ENCODE data around the gene ENPP6. TPM values are rescaled to one million over a fixed set of nuclear protein-coding genes. Genes with fewer than 3 reads are reported as not detected.

The ENPP6 gene
- polyA plus RNA-seq, 1 donor = 3.2 TPM

DNA sequence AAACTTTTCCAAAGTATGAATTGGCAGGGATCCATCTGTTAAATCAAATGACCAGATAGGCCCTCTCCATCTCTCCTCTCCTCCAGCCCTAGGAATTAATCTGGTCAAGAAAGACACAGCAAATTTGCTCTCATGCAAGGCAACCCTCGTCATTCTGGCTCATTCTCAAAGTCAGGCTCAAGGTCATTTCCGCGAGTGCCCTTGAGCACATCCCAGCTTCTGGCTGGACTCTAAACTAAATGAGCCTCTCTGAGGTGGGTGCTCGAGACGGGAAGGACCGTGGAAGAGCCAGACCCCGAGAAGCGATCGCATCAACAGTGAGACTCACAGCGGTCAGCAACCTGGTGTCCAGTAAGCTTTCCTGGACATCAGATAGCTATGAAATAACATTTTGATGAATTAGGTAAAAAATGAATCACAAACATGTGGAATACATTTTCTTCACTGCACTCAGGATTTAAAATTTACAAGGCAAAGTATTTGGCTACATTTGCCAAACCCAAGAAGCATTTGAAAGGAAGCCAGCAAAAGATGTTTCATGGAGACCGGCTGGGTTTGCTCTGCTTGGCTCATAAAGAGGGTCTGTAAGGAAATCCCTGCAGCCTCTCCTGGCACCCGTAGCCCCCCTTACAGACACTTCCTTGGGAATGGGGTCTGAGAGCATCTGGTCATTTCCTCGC is 121.0 kb downstream of the ENPP6 start:
- Histone ChIP-seq H3K27me3 (ENCODE audit: control insufficient read depth, insufficient read depth, low read length) (peaks cover 12% of the 10 kb centered on the region), H3K27ac (ENCODE audit: low read length) (no peak overlapping the region), H3K9me3 (ENCODE audit: control insufficient read depth, low read depth, low read length) (no peaks in the 10 kb centered on the region), H3K36me3 (ENCODE audit: control insufficient read depth, insufficient read depth, low read length) (no peaks in the 10 kb centered on the region), H3K4me3 (ENCODE audit: low read length) (peak overlapping the region; percentile 16), H3K4me1 (ENCODE audit: control insufficient read depth, insufficient read depth, low read length) (no peaks in the 10 kb centered on the region)
- 93% methylated on average over 3 of the region's 13 CpGs for WGBS (ENCODE audit: insufficient coverage, low lambda C conversion rate)
- peak in 1 of 2 donors; percentile 8 for DNase-seq

DNA sequence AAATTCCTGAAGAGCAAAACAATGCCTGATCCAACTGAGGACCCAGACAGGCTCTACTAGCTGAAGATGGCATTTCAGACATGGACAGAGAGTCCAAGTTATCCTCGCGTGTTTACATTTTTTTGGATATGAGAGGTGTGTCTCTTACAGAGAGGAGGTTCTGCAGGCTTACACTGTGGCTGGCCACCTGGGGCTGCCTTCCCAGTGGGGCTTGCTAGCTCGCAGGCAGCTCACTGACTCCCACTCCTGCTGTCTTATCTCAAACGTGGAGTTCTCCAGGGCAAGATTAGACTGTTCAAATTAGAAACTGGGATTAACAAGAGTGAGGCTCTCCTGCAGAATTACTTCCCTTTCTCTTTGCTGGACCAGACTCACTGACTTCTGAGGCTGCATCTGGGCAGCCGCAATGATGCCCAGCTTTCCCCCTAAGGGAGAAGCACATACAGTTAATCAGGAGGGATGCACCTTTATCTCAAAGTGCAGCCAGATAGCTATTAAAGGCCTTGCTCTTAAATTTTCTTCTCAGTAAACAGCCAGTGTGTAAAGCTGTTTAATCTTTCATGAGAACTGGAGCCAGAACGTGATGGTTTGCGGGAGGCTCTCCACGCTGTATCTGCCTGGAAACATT is 123.0 kb downstream of the ENPP6 start:
- Histone ChIP-seq H3K36me3 (ENCODE audit: control insufficient read depth, insufficient read depth, low read length) (no peaks in the 10 kb centered on the region), H3K9me3 (ENCODE audit: control insufficient read depth, low read depth, low read length) (no peaks in the 10 kb centered on the region), H3K4me3 (ENCODE audit: low read length) (no peak overlapping the region), H3K27me3 (ENCODE audit: control insufficient read depth, insufficient read depth, low read length) (peaks cover 12% of the 10 kb centered on the region), H3K4me1 (ENCODE audit: control insufficient read depth, insufficient read depth, low read length) (no peaks in the 10 kb centered on the region), H3K27ac (ENCODE audit: low read length) (no peak overlapping the region)
- no peak for DNase-seq
- no CpG with 5 or more reads among the region's 8 CpGs for WGBS (ENCODE audit: insufficient coverage, low lambda C conversion rate)

DNA sequence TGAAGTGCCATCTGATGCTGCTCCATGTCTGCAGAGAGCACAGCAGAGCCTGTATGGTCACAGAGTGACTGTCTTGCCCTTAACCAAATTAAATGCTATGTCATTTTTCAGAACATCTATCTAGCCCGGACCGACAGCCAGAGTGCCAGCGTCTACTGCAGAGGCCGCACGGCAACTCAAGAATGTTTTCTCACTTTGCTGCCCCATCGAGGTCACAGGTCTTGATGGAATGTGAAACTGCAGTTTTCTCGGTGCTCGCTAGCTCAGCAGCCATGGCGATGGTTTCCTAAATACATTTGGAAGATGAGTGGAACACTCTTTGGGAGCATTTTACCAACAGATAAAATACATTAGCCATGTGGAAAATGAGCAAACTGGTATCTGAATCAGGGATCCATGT is 125.7 kb downstream of the ENPP6 start:
- H3K27ac ChIP-seq (ENCODE audit: low read length) = no peak overlapping the region
- no peak for DNase-seq
- H3K4me3 ChIP-seq (ENCODE audit: low read length) = no peak overlapping the region
- no peaks in the 10 kb centered on the region for H3K36me3 ChIP-seq (ENCODE audit: control insufficient read depth, insufficient read depth, low read length)
- H3K27me3 ChIP-seq (ENCODE audit: control insufficient read depth, insufficient read depth, low read length) = peaks cover 6% of the 10 kb centered on the region
- WGBS (ENCODE audit: insufficient coverage, low lambda C conversion rate) = no CpG with 5 or more reads among the region's 9 CpGs
- no peaks in the 10 kb centered on the region for H3K9me3 ChIP-seq (ENCODE audit: control insufficient read depth, low read depth, low read length)
- no peaks in the 10 kb centered on the region for H3K4me1 ChIP-seq (ENCODE audit: control insufficient read depth, insufficient read depth, low read length)

DNA sequence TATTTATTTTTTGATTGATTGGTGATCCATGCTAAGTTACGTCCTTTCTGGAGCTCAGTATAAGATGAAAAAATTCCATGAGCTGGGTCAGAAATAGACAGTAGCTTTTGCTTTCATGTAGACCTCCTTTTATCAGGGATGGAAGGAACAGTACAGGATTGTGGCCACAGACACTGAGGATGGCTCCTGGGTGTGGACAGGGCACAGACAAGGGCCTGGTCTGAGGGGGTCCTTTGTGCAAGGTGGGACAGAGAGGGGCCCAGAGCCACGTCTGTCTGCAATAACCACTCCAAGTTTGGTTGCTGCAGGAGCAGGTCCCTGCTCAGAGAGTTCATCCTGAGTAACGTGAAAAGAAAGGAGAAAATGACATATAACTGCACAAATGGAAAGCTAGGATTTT is 127.1 kb downstream of the ENPP6 start:
- Histone ChIP-seq H3K4me3 (ENCODE audit: low read length) (no peak overlapping the region), H3K9me3 (ENCODE audit: control insufficient read depth, low read depth, low read length) (no peaks in the 10 kb centered on the region), H3K4me1 (ENCODE audit: control insufficient read depth, insufficient read depth, low read length) (no peaks in the 10 kb centered on the region), H3K27ac (ENCODE audit: low read length) (no peak overlapping the region), H3K36me3 (ENCODE audit: control insufficient read depth, insufficient read depth, low read length) (no peaks in the 10 kb centered on the region), H3K27me3 (ENCODE audit: control insufficient read depth, insufficient read depth, low read length) (peaks cover 3% of the 10 kb centered on the region)
- 80% methylated on average over 1 of the region's 3 CpGs for WGBS (ENCODE audit: insufficient coverage, low lambda C conversion rate)
- no peak for DNase-seq

DNA sequence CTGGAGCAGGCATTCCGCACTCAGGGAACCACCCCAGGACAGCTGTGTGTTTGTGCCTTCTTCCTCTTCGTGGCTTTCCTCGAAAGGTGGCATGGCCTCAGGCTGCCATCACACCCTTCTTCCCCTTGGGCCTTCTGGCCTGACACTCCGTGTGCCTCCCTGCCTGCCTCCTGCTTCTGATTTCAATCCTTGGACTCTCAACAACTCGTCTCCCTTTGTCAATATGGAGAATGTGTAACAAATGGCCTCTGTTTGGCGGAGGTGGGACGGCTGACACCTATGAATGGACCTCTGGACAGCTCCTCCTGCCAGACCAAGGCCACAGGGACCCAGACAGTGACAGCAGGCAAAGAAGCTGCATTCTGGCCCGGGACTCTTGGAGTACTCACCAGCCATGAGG is 137.0 kb downstream of the ENPP6 start:
- no CpG with 5 or more reads among the region's 8 CpGs for WGBS (ENCODE audit: insufficient coverage, low lambda C conversion rate)
- Histone ChIP-seq H3K9me3 (ENCODE audit: control insufficient read depth, low read depth, low read length) (no peaks in the 10 kb centered on the region), H3K36me3 (ENCODE audit: control insufficient read depth, insufficient read depth, low read length) (no peaks in the 10 kb centered on the region), H3K27ac (ENCODE audit: low read length) (no peak overlapping the region), H3K4me1 (ENCODE audit: control insufficient read depth, insufficient read depth, low read length) (no peaks in the 10 kb centered on the region), H3K4me3 (ENCODE audit: low read length) (no peak overlapping the region), H3K27me3 (ENCODE audit: control insufficient read depth, insufficient read depth, low read length) (peaks cover 15% of the 10 kb centered on the region)
- DNase-seq = no peak

DNA sequence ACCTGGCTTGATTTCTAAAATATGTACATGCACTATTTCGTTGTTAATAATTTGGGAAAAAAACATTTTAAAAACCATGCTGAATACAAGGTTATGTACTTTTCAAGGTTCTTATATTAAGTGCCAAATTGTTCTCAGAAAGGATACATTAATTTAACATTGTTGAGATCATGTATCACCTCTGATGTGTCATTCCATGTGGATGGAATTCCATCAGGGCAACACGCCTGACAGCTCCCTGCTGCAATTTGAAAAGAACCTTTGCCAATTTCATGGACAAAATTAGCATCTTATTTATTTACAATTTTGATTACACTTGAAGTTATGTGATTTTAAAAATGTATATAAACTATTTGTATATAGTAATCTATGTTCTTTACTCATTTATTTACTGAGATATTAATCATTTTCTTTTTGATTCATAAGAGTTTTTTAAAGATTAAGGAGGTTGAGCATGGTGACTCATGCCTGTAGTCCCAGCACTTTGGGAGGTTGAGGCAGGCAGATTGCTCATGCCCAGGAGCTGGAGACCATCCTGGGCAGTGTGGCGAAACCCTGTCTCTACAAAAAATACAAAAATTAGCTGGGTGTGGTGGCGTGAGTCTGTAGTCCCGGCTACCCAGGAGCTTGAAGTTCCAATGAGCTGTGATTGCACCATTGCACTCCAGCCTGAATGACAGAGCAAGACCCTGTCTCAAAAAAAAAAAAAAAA is 142.8 kb downstream of the ENPP6 start:
- no peaks in the 10 kb centered on the region for H3K9me3 ChIP-seq (ENCODE audit: control insufficient read depth, low read depth, low read length)
- H3K36me3 ChIP-seq (ENCODE audit: control insufficient read depth, insufficient read depth, low read length) = no peaks in the 10 kb centered on the region
- H3K27me3 ChIP-seq (ENCODE audit: control insufficient read depth, insufficient read depth, low read length) = peaks cover 15% of the 10 kb centered on the region
- no peak for DNase-seq
- 100% methylated on average over 1 of the region's 5 CpGs for whole genome bisulfite sequencing (ENCODE audit: insufficient coverage, low lambda C conversion rate)
- no peak overlapping the region for H3K4me3 ChIP-seq (ENCODE audit: low read length)
- no peaks in the 10 kb centered on the region for H3K4me1 ChIP-seq (ENCODE audit: control insufficient read depth, insufficient read depth, low read length)
- no peak overlapping the region for H3K27ac ChIP-seq (ENCODE audit: low read length)

DNA sequence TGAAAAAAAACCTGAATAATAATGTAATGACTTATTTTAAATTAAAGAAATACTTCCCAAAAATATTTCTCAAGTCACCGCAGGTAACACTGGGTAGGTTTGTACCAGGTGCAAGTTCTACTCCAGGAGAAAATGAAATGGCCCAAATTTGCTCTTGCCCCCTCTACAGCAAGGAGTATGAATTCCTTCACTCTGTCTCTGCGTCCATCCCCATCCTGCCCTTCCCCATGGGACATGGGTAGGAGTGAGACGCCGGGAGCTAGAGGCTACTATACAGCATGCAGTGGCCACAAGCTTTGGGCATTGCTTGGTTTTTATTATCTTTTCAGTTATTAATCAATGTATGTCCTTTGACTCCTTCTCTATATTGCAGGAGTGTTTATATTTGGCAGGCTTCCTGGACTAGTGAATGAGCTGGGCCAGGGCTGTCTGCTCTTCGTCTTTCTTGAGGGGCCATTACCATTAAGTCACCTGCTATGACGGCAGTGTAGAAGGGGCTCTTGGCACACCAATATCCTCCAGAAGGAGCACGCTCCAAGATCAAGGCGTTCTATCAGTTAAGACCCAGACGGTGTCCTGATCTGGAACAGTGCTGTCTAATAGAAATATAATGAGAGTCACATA is 149.6 kb downstream of the ENPP6 start:
- no peaks in the 10 kb centered on the region for H3K36me3 ChIP-seq (ENCODE audit: control insufficient read depth, insufficient read depth, low read length)
- no peak overlapping the region for H3K27ac ChIP-seq (ENCODE audit: low read length)
- H3K4me1 ChIP-seq (ENCODE audit: control insufficient read depth, insufficient read depth, low read length) = peaks cover 21% of the 10 kb centered on the region
- no peak for DNase-seq
- 80% methylated on average over 3 of the region's 9 CpGs for WGBS (ENCODE audit: insufficient coverage, low lambda C conversion rate)
- no peaks in the 10 kb centered on the region for H3K27me3 ChIP-seq (ENCODE audit: control insufficient read depth, insufficient read depth, low read length)
- no peak overlapping the region for H3K4me3 ChIP-seq (ENCODE audit: low read length)
- H3K9me3 ChIP-seq (ENCODE audit: control insufficient read depth, low read depth, low read length) = no peaks in the 10 kb centered on the region

DNA sequence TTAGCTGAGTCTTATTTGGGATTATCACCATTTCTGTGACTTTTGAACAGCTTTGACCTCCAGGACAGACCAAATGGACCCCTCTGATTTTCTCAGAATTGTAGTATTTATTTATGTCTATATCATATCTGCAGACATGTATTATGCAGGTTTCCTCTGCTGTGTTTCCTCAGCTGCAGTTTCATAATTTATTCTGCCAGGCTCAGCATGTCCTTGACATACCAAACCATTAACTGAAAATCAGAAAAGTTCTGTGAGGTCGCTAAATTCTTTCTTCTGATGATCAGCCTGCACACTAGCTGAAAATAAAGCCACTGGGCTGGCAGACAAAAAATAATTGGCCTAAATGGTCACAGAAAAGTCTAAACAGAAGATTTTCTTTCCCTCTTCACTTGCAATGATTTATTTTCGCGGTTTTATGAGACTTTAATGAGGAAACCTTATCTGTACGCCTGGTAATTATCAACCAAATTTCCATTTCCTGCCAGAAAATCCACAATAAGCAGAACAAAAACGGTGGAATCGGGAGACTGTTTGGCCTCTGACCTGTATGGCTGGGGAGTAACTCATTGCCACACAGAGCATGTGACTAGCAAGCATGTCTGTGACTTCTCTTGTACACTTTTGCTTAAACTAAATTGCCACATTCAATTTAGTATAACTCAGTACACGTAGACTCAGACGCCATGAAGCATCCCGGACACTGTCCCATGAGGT is 150.9 kb downstream of the ENPP6 start:
- peaks cover 21% of the 10 kb centered on the region for H3K4me1 ChIP-seq (ENCODE audit: control insufficient read depth, insufficient read depth, low read length)
- DNase-seq = peak; percentile 36 to 57
- 66% methylated on average over 7 of the region's 9 CpGs for WGBS (ENCODE audit: insufficient coverage, low lambda C conversion rate)
- no peaks in the 10 kb centered on the region for H3K9me3 ChIP-seq (ENCODE audit: control insufficient read depth, low read depth, low read length)
- H3K27ac ChIP-seq (ENCODE audit: low read length) = no peak overlapping the region
- no peaks in the 10 kb centered on the region for H3K27me3 ChIP-seq (ENCODE audit: control insufficient read depth, insufficient read depth, low read length)
- no peak overlapping the region for H3K4me3 ChIP-seq (ENCODE audit: low read length)
- no peaks in the 10 kb centered on the region for H3K36me3 ChIP-seq (ENCODE audit: control insufficient read depth, insufficient read depth, low read length)

DNA sequence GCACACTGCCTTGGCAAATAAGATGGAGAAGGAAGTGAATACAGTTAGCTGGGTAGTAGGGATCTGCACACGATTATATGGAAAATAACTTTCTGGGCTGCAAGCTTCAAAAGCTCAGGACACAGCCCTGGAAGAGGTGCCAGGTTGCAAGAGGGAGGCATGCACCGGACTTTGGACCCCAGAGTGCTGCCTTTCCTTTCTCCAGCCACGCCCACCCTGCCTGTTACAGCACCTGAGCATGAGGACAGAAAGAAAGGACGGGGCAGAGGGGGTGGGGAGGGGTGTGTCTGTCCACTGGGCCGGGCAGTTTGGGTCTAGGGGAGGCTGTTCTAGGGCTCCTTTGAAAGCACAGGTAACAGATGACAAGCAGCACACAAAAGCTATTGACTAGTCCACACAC is 152.8 kb downstream of the ENPP6 start:
- WGBS (ENCODE audit: insufficient coverage, low lambda C conversion rate) = no CpG with 5 or more reads among the region's 5 CpGs

DNA sequence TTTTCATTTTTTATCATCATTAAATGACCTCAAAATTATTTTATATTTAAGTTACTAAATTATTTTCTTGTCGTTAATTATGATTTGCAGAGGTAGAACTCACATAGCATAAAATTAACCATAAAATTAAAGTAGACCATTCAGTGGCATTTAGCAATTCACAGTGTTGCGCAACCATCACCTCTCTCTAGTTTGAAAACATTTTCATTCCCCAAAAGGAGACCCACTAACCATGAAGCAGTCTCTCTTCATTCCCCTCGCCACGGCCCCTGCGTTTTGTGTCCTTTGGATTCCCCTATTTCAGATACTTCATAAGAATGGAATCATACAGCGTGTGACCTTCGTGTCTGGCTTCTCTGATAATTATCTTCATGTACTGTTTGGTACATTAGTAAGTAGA is 154.9 kb downstream of the ENPP6 start:
- DNase-seq = no peak
- Histone ChIP-seq H3K4me3 (ENCODE audit: low read length) (no peak overlapping the region), H3K36me3 (ENCODE audit: control insufficient read depth, insufficient read depth, low read length) (no peaks in the 10 kb centered on the region), H3K27me3 (ENCODE audit: control insufficient read depth, insufficient read depth, low read length) (no peaks in the 10 kb centered on the region), H3K9me3 (ENCODE audit: control insufficient read depth, low read depth, low read length) (no peaks in the 10 kb centered on the region), H3K4me1 (ENCODE audit: control insufficient read depth, insufficient read depth, low read length) (peaks cover 21% of the 10 kb centered on the region), H3K27ac (ENCODE audit: low read length) (no peak overlapping the region)
- 100% methylated on average over 1 of the region's 7 CpGs for WGBS (ENCODE audit: insufficient coverage, low lambda C conversion rate)

More for the DNA sequence above, 152.8 kb downstream of the ENPP6 start:
- no peaks in the 10 kb centered on the region for H3K36me3 ChIP-seq (ENCODE audit: control insufficient read depth, insufficient read depth, low read length)
- H3K9me3 ChIP-seq (ENCODE audit: control insufficient read depth, low read depth, low read length) = no peaks in the 10 kb centered on the region
- peak; percentile 85 to 90 for DNase-seq
- H3K4me1 ChIP-seq (ENCODE audit: control insufficient read depth, insufficient read depth, low read length) = peaks cover 21% of the 10 kb centered on the region
- no peaks in the 10 kb centered on the region for H3K27me3 ChIP-seq (ENCODE audit: control insufficient read depth, insufficient read depth, low read length)
- H3K4me3 ChIP-seq (ENCODE audit: low read length) = no peak overlapping the region
- H3K27ac ChIP-seq (ENCODE audit: low read length) = no peak overlapping the region

Data from large intestine (tissue), 3 donors.